Spinal cord (tissue), 10 donors: ENCODE data around the gene ING2. TPM values are rescaled to one million over a fixed set of nuclear protein-coding genes. Genes with fewer than 3 reads are reported as not detected.
A peak's percentile ranks its signal among the peaks of the same experiment; 100 is the strongest.

Source experiments
- DNase-seq, 6 donors: peaks; one replicate each; pipeline versions ENCODE4 v3.0.0 to v3.0.0-alpha.2; 2013 to 2015; ENCODE audit warnings: low spot score in 6 of 6, low read depth in 4 of 6
- H3K27ac ChIP-seq: one replicate; pipeline ENCODE4 v1.5.1; 2013; ENCODE audit warnings: low read depth, low read length, control low read depth
- H3K27me3 ChIP-seq: one replicate; pipeline ENCODE4 v1.6.1; 2013; ENCODE audit warnings: low read length; ENCODE audit not compliant: control insufficient read depth, insufficient read depth
- H3K36me3 ChIP-seq: one replicate; pipeline ENCODE4 v1.6.1; 2013; ENCODE audit warnings: low read length; ENCODE audit not compliant: control insufficient read depth, insufficient read depth
- H3K4me1 ChIP-seq: one replicate; pipeline ENCODE4 v1.6.1; 2013; ENCODE audit warnings: low read length; ENCODE audit not compliant: control insufficient read depth, insufficient read depth
- H3K4me3 ChIP-seq: one replicate; pipeline ENCODE4 v1.5.1; 2013; ENCODE audit warnings: low read depth, low read length, control low read depth
- H3K9me3 ChIP-seq: one replicate; pipeline ENCODE4 v1.6.1; 2013; ENCODE audit warnings: low read length; ENCODE audit not compliant: control insufficient read depth, insufficient read depth
- WGBS: methylation state at CpG from one replicate; pipeline ENCODE4 v1.1.5; 2013; ENCODE audit warnings: missing lambda C conversion rate; ENCODE audit not compliant: insufficient coverage; 5-methylcytosine and 5-hydroxymethylcytosine counted together
- polyA plus RNA-seq, 2 donors: library from polyadenylated mRNA; unstranded; fragments of 120-200 nt; gene quantifications; one replicate each; pipeline ENCODE4 v1.2.1, GENCODE V29; 2013; ENCODE audit not compliant: insufficient read length in 2 of 2
- total RNA-seq, 2 donors: library from RNA; depleted of rRNA in 1 of 2; stranded (reverse); fragments of 120-200 nt in 1 of 2; fragments of >200 nt in 1 of 2; gene quantifications; one replicate each; pipeline versions ENCODE4 v1.2.3 to v1.2.4, GENCODE V29; 2013 to 2014
- donor health status: healthy.

ING2 gene
- total and polyA plus RNA-seq, 4 donors, result 19.6 to 23.0 (median 21.2) TPM

DNA sequence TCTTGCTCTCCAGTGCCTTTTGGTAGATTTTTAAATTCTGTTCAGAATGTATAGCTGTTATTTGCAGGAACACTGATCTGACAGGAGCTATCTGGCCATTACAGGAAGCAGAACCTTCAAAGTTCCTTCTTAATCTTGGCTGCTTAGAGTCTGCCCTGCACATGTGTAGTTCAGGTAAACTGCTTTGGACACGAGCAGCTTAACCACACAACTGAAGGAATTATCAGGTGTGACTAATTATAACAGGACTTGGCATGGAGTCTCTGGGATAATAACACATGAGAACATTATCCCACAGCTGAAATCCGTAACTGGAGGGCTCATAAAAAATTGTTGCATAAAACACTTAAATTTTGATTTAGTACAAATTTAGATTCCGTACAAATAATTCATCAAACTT lies 11.6 kb upstream of the ING2 start:
- no peak overlapping the region for H3K4me3 ChIP-seq
- DNase-seq, result no peak
- H3K4me1 ChIP-seq, result no peaks in the 10 kb centered on the region
- peaks cover 10% of the 10 kb centered on the region for H3K36me3 ChIP-seq
- no CpG with 5 or more reads among the region's 3 CpGs for WGBS
- no peak overlapping the region for H3K27ac ChIP-seq
- H3K9me3 ChIP-seq, result no peaks in the 10 kb centered on the region
- H3K27me3 ChIP-seq, result no peaks in the 10 kb centered on the region

DNA sequence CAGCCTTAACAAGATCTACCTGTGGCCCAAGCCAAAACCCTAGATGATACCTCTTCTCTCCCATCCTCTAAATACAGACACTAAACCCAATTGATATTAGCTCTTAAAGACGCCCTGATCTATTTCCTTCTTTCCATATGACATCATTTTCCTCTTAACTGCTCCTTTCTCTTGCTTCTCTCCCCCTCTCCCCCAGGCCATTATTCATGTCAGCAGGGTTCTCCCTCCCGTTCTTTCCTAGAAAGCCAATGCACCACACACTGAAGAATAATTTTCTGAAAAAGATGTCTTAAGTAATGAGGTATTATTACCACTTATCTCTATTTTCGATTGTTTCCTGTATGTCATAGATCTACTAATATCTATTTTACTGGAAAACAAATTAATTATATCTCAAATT lies 9.7 kb upstream of the ING2 start:
- Histone ChIP-seq H3K27ac (no peak overlapping the region), H3K27me3 (no peaks in the 10 kb centered on the region), H3K9me3 (no peaks in the 10 kb centered on the region), H3K4me1 (no peaks in the 10 kb centered on the region), H3K4me3 (no peak overlapping the region), H3K36me3 (peaks cover 10% of the 10 kb centered on the region)
- 92% methylated on average over 1 of the region's 3 CpGs for WGBS
- no peak for DNase-seq

DNA sequence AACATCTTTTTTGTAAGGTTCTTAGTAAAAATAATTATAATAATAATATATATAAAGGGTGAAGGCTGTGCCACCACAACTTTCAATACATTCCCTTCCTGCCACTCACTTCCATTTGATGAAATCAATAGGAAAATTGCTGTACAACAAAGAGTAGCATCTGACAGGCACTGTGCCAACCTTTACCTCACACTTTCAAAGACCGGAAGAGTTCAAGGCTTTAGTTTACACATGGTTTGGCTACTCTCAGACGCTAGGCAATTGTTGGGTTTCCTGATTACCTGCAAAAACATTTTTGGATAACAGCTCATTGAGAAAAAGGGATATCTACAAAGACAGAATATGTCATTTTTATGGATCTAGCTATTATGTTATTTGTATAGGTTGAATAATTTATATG lies 5.5 kb upstream of the ING2 start:
- Histone ChIP-seq H3K9me3 (no peaks in the 10 kb centered on the region), H3K27ac (no peak overlapping the region), H3K36me3 (peaks cover 7% of the 10 kb centered on the region), H3K4me3 (no peak overlapping the region), H3K27me3 (no peaks in the 10 kb centered on the region), H3K4me1 (no peaks in the 10 kb centered on the region)
- no CpG with 5 or more reads among the region's 2 CpGs for WGBS
- DNase-seq, result peak in 1 of 6 donors; percentile 11

DNA sequence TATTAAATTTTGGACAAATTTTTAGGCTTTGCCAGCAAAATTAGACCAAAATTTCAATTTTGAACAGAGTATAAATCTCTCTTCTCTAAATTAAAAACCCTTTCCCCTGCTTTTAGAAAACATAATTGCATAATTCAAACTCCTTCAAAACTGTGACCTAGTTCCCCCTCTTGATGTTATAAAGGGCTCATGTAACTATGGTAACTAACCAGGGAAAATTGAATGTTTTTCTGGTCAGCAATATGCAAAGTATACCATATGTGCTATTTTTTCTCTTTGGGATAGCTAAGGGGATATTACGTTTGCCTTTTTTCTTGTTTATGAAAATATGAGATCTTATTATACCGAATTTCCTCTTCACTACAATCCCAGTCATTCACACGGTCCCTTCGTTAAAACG lies 5.1 kb upstream of the ING2 start:
- no CpG with 5 or more reads among the region's 5 CpGs for WGBS
- H3K27ac ChIP-seq, result no peak overlapping the region
- H3K36me3 ChIP-seq, result peaks cover 7% of the 10 kb centered on the region
- H3K4me3 ChIP-seq, result no peak overlapping the region
- no peaks in the 10 kb centered on the region for H3K4me1 ChIP-seq
- H3K27me3 ChIP-seq, result no peaks in the 10 kb centered on the region
- no peaks in the 10 kb centered on the region for H3K9me3 ChIP-seq
- DNase-seq, result peak in 1 of 6 donors; percentile 7

DNA sequence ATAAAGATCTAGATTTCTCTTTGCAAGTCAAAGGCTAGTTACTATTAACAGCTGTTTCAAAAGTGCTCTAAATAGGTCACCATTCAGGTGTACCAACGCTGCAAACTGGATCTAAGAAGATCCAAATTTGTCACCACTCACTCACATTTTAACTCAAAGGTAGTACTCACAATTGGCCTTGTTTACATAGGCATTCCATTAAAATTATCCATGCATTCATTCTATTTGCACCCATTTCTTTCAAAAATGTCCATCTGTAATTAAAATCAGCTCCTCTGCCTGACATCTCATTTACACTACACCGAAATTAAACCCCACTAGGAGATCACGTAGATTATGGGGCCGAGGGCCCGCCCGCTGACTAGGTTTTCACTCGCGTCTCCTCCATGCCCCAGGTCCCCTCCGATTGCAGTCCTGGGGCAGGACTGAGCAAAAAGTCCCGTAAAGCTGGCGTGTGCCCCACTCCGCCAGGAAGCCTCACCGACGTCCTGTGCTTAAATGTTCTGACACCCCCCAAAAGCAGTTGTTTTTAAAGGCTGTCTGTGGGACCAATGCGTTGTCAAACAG lies 1.3 kb upstream of the ING2 start:
- H3K27me3 ChIP-seq, result no peaks in the 10 kb centered on the region
- DNase-seq, result peak in 1 of 6 donors; percentile 9
- H3K4me1 ChIP-seq, result no peaks in the 10 kb centered on the region
- H3K4me3 ChIP-seq, result peak overlapping the region; percentile 94
- H3K36me3 ChIP-seq, result no peaks in the 10 kb centered on the region
- no peaks in the 10 kb centered on the region for H3K9me3 ChIP-seq
- peak overlapping the region; percentile 93 for H3K27ac ChIP-seq
- 0% methylated on average over 15 of the region's 15 CpGs for WGBS

DNA sequence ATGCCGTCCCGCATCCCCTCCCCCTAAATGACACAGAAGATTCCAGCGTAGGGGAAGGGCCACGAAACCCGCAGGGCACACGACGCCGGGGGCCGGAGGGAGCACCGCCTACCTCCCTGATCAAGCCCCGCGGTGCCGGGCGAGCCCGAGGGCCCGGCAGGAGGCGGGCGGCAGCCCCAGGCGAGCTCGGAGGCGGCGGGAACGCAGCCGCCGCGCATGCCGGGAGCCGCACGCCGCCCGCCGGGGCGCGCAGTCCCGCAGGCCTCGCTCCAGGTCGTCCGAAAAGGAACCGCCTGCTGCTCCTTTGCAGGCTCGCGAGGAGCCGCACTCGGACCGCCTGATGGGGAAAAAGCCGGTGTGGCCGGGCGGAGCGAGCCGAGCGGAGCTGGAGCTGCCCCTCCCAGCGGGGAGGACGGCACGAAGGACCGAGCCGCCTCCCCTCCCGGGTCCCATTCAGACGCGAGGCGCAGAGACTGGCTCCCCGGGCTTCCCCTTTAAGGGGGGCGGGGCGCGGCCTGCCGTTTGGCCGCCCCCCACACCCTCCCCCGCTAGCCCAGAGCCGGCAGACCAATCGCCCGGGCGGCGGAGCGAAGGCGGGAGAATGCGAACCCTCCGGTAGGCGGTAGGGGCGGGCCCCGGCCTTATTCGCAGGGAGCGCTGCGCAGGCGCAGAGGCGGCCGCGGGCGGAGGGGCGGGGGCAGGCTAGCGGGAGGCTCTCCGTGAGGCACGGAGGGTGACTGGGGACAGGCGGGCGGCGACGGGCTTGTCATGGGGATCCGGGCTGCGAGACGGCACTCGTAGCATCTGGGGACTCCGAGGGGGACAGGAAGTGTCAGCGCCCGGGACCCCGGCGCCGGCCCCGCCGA lies 561 bp upstream of the ING2 start:
- no peaks in the 10 kb centered on the region for H3K4me1 ChIP-seq
- no peaks in the 10 kb centered on the region for H3K9me3 ChIP-seq
- peak; percentile 85 to 99 (median 97) for DNase-seq
- no peaks in the 10 kb centered on the region for H3K36me3 ChIP-seq
- H3K27ac ChIP-seq, result peak overlapping the region; percentile 95
- under 1% methylated on average over 106 of the region's 106 CpGs for WGBS
- no peaks in the 10 kb centered on the region for H3K27me3 ChIP-seq
- peak overlapping the region; percentile 94 for H3K4me3 ChIP-seq

DNA sequence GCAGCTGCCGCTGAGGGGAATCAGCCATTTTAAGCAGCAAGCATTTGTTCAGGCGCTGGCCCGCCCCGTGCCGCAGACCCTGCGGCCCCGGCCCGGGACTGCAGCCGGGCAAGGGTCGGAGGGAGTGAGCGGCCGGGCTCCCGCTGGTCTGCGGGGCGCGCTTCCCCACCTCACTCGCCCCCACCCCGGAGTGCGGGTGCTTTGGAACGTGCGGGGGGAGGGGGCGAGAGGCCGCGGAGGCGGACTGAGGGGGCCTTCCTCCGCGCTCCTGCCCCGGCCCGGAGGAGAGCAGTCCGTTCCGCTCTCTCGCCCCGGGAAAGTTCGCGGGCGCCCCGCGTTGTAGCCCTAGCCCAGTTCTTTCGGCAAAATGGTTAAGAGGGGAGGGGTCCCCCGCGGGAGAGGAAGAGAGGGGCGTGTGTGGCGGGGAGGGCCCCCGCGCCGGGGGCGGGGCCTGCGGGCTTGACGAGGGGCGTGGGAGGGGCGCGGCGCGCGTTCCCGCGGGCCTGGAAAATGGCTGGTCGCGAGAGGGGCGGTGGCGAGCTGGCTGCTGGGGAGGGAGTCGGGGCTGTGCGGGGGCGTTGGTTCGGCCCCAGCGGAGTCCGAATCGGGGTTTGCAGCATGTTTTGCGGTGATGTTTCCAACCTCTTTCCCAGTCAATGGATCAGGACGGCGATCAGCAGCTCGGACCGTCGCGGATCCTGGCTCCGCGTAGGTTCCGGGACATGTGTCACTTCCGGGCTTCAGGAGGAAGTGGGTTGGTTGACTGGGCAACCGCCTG lies 942 bp downstream of the ING2 start:
- H3K27me3 ChIP-seq, result no peaks in the 10 kb centered on the region
- H3K4me3 ChIP-seq, result peak overlapping the region; percentile 94
- H3K9me3 ChIP-seq, result no peaks in the 10 kb centered on the region
- under 1% methylated on average over 69 of the region's 80 CpGs for WGBS
- DNase-seq, result peak; percentile 75 to 97 (median 88)
- no peaks in the 10 kb centered on the region for H3K36me3 ChIP-seq
- H3K4me1 ChIP-seq, result no peaks in the 10 kb centered on the region
- peak overlapping the region; percentile 99 for H3K27ac ChIP-seq

DNA sequence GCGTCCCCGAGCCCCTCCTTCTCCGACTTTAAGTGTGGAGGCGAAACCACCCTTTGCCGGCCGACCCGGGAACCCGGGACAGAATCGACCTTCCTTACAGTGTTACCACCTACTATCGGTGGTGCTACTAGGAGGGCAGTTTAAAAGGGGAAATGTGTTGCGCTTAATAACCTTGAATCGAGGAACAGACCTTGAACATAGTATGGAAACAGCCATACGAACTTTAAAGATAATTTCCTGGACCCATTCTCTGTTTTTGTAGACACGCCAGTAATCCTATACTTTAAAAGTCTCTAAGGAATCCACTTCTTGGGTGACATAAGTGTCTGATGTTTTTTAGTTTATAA lies 1.5 kb downstream of the ING2 start:
- 0% methylated on average over 3 of the region's 14 CpGs for whole genome bisulfite sequencing
- Histone ChIP-seq H3K4me1 (no peaks in the 10 kb centered on the region), H3K4me3 (peak overlapping the region; percentile 94), H3K9me3 (no peaks in the 10 kb centered on the region), H3K36me3 (no peaks in the 10 kb centered on the region), H3K27ac (peak overlapping the region; percentile 99), H3K27me3 (no peaks in the 10 kb centered on the region)
- no peak for DNase-seq

DNA sequence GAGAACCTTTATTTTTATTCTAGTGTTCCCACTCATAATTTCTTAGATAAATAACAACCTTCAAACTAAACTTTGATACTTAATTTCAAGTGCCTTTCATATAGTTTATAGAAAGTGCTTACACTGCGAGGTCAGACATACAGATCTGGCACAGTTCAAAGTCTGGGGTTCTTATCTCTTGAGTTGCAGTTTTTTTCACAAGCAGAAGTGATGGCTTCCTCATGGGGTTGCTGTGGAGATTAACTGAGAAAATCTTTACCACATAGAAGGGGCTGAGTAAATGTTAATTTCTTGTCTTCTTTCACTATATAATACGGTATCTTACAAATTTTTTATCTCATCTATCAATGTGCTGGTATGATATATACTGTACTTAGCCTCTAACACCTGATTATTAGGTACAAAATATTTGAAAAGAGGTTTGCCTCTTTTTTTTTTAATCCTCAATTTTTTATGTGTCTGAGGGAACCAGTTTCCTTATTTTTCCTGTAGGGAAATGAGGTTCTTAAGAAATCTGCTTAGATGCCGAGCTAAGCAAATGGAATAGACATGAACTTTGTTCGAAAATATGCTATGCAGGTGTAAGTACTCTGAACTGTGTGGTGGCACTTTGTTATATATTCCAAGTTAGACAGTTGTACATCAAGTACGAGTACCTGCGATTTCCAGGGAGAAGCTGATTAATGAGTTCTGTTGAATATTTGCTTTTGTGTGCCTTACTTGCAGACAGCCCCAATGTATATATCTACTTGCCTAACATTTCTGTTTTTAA lies 3.3 kb downstream of the ING2 start:
- H3K36me3 ChIP-seq, result no peaks in the 10 kb centered on the region
- no peaks in the 10 kb centered on the region for H3K4me1 ChIP-seq
- no peaks in the 10 kb centered on the region for H3K27me3 ChIP-seq
- 86% methylated on average over 2 of the region's 6 CpGs for WGBS
- H3K27ac ChIP-seq, result no peak overlapping the region
- H3K4me3 ChIP-seq, result no peak overlapping the region
- H3K9me3 ChIP-seq, result no peaks in the 10 kb centered on the region
- DNase-seq, result no peak
